Mucosa of stomach (tissue), 1 donor: ENCODE data around the gene PBX3.

Experiments used
- H3K27me3 ChIP-seq: one replicate; pipeline ENCODE4 v1.7.0; 2013; ENCODE audit warnings: mild to moderate bottlenecking, low read length; ENCODE audit not compliant: control insufficient read depth, insufficient read depth
- H3K36me3 ChIP-seq: one replicate; pipeline ENCODE4 v1.7.0; 2013; ENCODE audit warnings: low read length; ENCODE audit not compliant: control insufficient read depth, insufficient read depth
- H3K4me1 ChIP-seq: one replicate; pipeline ENCODE4 v1.7.0; 2013; ENCODE audit warnings: mild to moderate bottlenecking, low read length; ENCODE audit not compliant: control insufficient read depth, insufficient read depth
- H3K4me3 ChIP-seq: one replicate; pipeline ENCODE4 v1.7.0; 2013; ENCODE audit warnings: low read length
- H3K9ac ChIP-seq: one replicate; pipeline ENCODE4 v1.7.0; 2013; ENCODE audit warnings: mild to moderate bottlenecking, low read length, moderate library complexity
- H3K9me3 ChIP-seq: one replicate; pipeline ENCODE4 v1.7.0; 2013; ENCODE audit warnings: mild to moderate bottlenecking, low read length, moderate library complexity; ENCODE audit not compliant: control insufficient read depth
- donor health status: Pancreatic carcinoma.

Gene PBX3

DNA sequence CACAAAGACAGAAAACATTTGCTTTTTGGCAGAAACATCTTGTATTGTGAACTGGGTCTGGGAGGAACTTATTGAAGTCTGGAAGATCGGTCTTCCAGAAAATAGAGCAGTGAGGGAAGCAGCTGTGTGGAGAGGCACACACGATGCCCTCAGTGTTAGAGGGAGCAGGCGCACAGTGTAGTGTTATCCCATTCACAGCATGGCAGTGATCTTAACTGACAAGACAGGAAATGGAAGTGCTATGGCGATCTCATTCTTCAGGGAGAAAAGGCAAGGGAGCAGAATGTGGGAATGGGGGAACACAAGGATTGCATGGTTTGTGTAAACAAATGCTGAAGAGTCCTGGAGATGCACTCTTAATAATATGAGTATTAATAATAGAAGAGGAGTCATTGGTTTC lies 161.0 kb downstream of the PBX3 start:
- no peaks in the 10 kb centered on the region for H3K9me3 ChIP-seq
- H3K4me1 ChIP-seq = no peaks in the 10 kb centered on the region
- no peaks in the 10 kb centered on the region for H3K36me3 ChIP-seq
- H3K9ac ChIP-seq = no peak overlapping the region
- H3K27me3 ChIP-seq = no peaks in the 10 kb centered on the region
- no peak overlapping the region for H3K4me3 ChIP-seq

- Histone ChIP-seq H3K9me3 (no peaks in the 10 kb centered on the region), H3K4me1 (no peaks in the 10 kb centered on the region), H3K9ac (no peak overlapping the region), H3K4me3 (no peak overlapping the region), H3K27me3 (no peaks in the 10 kb centered on the region), H3K36me3 (no peaks in the 10 kb centered on the region)
Observed at GRCh38 chr9:125908966-125909365, 161.8 kb downstream of the PBX3 start.

DNA sequence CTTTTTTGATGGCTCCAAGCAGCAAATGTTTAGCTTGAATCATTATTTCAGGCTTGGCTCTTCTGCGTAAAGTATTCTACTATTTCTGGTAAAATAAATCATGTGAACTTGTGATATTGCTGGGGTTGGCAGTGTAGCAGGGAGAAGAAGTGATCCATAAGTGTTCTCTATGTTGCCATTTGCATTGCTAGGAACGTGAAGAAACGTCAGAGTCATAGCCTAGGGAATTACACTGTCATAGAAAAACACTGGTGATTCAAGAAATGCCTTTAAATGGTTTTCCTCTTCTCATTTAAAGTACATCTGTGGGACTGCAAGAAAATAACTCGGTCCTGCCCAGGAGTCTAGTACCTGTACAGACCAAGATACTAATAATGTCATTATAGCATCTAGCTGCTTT lies 162.3 kb downstream of the PBX3 start:
- Histone ChIP-seq H3K4me1 (no peaks in the 10 kb centered on the region), H3K9me3 (no peaks in the 10 kb centered on the region), H3K9ac (no peak overlapping the region)

GRCh38 chr9:125910286-125910685 lies 163.1 kb downstream of the PBX3 start:
- Histone ChIP-seq H3K9ac (no peak overlapping the region), H3K27me3 (no peaks in the 10 kb centered on the region), H3K9me3 (no peaks in the 10 kb centered on the region), H3K36me3 (no peaks in the 10 kb centered on the region), H3K4me3 (no peak overlapping the region), H3K4me1 (no peaks in the 10 kb centered on the region)

More for the DNA sequence above, 162.3 kb downstream of the PBX3 start:
- Histone ChIP-seq H3K4me3 (no peak overlapping the region), H3K27me3 (no peaks in the 10 kb centered on the region), H3K36me3 (no peaks in the 10 kb centered on the region)

- H3K36me3 ChIP-seq = no peaks in the 10 kb centered on the region
Observed at GRCh38 chr9:125911861-125912644, 164.9 kb downstream of the PBX3 start.

GRCh38 chr9:125912667-125913066 lies 165.5 kb downstream of the PBX3 start:
- Histone ChIP-seq H3K27me3 (no peaks in the 10 kb centered on the region), H3K9ac (no peak overlapping the region), H3K4me3 (no peak overlapping the region), H3K36me3 (no peaks in the 10 kb centered on the region), H3K4me1 (no peaks in the 10 kb centered on the region), H3K9me3 (no peaks in the 10 kb centered on the region)

More at GRCh38 chr9:125911861-125912644, 164.9 kb downstream of the PBX3 start:
- Histone ChIP-seq H3K4me1 (no peaks in the 10 kb centered on the region), H3K27me3 (no peaks in the 10 kb centered on the region), H3K9me3 (no peaks in the 10 kb centered on the region), H3K9ac (no peak overlapping the region), H3K4me3 (no peak overlapping the region)

- Histone ChIP-seq H3K27me3 (no peaks in the 10 kb centered on the region), H3K9ac (no peak overlapping the region), H3K4me1 (no peaks in the 10 kb centered on the region), H3K36me3 (no peaks in the 10 kb centered on the region), H3K9me3 (no peaks in the 10 kb centered on the region), H3K4me3 (no peak overlapping the region)
Observed at GRCh38 chr9:125913551-125913950, 166.4 kb downstream of the PBX3 start.

DNA sequence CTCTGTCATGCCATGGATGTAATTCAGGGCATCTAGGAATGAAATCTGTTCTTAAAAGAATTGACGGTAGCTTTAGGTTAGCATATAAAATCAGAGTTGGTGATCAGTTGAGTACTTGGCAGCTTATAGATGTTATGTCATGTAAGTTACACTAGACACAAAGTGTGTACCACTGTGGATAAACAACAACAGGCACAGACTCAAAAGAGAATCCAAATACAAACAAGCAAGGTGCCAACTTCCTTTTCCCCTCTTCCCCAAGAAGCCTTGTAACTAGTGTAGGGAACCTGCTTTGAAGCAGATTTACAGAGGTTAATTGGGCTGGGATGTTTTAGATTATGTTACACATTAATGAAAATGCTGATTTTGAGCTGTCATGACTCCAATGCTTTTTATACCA lies 167.2 kb downstream of the PBX3 start:
- H3K4me1 ChIP-seq = no peaks in the 10 kb centered on the region
- no peaks in the 10 kb centered on the region for H3K27me3 ChIP-seq
- H3K9me3 ChIP-seq = no peaks in the 10 kb centered on the region
- no peaks in the 10 kb centered on the region for H3K36me3 ChIP-seq
- no peak overlapping the region for H3K9ac ChIP-seq
- no peak overlapping the region for H3K4me3 ChIP-seq

- H3K36me3 ChIP-seq = no peaks in the 10 kb centered on the region
- no peak overlapping the region for H3K9ac ChIP-seq
- no peaks in the 10 kb centered on the region for H3K9me3 ChIP-seq
- no peaks in the 10 kb centered on the region for H3K4me1 ChIP-seq
- H3K4me3 ChIP-seq = no peak overlapping the region
- no peaks in the 10 kb centered on the region for H3K27me3 ChIP-seq
Observed at GRCh38 chr9:125915606-125916005, 168.4 kb downstream of the PBX3 start.

GRCh38 chr9:125919565-125919964 lies 172.4 kb downstream of the PBX3 start:
- H3K27me3 ChIP-seq = no peaks in the 10 kb centered on the region
- H3K4me1 ChIP-seq = no peaks in the 10 kb centered on the region
- no peaks in the 10 kb centered on the region for H3K36me3 ChIP-seq
- no peak overlapping the region for H3K4me3 ChIP-seq
- no peaks in the 10 kb centered on the region for H3K9me3 ChIP-seq
- no peak overlapping the region for H3K9ac ChIP-seq

GRCh38 chr9:125920402-125920801 lies 173.2 kb downstream of the PBX3 start:
- H3K4me1 ChIP-seq = no peaks in the 10 kb centered on the region
- H3K9me3 ChIP-seq = no peaks in the 10 kb centered on the region
- H3K36me3 ChIP-seq = no peaks in the 10 kb centered on the region
- H3K27me3 ChIP-seq = no peaks in the 10 kb centered on the region
- no peak overlapping the region for H3K4me3 ChIP-seq
- no peak overlapping the region for H3K9ac ChIP-seq

DNA sequence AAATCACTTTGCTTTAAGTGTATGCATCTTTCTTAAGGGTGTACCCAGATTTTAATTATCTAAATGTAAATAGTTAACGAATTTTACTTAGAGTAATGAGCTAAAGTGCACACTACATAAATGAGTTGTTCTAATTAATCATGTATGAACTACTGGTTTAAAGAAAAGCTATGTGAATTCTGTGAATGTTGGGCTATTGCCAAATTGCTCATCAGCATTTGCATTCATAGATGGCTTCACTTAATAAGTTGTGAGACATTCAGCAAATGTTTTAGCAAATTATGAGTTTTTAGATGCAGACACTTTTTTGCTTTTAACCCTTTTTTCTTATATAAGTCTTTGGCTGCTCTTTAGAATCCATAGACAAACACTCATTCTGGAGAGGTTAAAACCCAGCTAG lies 175.7 kb downstream of the PBX3 start:
- Histone ChIP-seq H3K9ac (no peak overlapping the region), H3K4me1 (no peaks in the 10 kb centered on the region), H3K9me3 (no peaks in the 10 kb centered on the region), H3K4me3 (no peak overlapping the region), H3K27me3 (no peaks in the 10 kb centered on the region), H3K36me3 (no peaks in the 10 kb centered on the region)

GRCh38 chr9:125924351-125924750 lies 177.2 kb downstream of the PBX3 start:
- Histone ChIP-seq H3K27me3 (no peaks in the 10 kb centered on the region), H3K9me3 (no peaks in the 10 kb centered on the region), H3K4me1 (no peaks in the 10 kb centered on the region), H3K4me3 (no peak overlapping the region), H3K9ac (no peak overlapping the region), H3K36me3 (no peaks in the 10 kb centered on the region)
